RKO (cell line): ENCODE measurements around the gene KLHL25.
A peak's percentile ranks its signal among the peaks of the same experiment; 100 is the strongest.

ENCODE experiments used
- DNase-seq: peaks from one replicate; pipeline ENCODE4 v3.0.0-alpha.2; 2016; ENCODE audit warnings: low spot score

Gene KLHL25

DNA sequence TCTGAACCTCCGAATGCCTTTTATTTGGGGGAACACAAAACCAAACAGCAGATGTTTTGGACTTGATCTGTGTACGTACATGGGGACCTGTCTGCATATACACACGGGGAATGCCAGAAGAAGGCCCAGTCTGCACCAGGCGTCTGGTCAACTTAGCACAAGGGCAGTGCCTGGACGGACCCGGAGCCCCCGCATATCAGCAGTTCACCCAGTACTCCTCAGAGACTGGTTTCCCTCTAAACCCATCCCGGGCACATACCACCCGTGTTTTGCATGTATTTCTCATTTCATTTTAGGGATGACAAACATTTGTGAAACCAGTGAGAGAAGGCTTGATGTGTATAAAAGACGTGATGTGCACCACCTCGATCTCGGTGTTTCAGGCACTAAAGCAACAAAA lies 49.7 kb downstream of the KLHL25 start:
- DNase-seq = no peak

DNA sequence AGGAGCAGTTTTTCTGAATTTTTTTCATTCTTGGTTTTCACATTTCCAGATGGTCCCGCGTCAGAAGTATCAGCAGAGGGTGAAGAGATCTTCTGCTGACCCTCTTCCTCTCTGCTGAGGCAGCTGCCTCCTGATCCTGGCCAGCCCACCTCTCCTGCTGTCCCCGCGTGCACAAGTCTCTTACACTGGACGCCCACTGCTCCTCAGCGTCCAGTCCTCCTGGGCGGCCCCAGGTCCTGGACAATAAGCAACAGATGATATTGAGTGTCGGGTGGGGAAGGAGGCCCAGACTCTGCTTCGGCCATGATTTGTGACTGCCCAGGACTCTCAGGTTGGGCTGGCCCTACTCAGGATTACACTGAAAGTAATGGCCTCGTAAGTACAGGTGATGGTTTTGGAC lies 50.1 kb downstream of the KLHL25 start:
- DNase-seq = no peak

DNA sequence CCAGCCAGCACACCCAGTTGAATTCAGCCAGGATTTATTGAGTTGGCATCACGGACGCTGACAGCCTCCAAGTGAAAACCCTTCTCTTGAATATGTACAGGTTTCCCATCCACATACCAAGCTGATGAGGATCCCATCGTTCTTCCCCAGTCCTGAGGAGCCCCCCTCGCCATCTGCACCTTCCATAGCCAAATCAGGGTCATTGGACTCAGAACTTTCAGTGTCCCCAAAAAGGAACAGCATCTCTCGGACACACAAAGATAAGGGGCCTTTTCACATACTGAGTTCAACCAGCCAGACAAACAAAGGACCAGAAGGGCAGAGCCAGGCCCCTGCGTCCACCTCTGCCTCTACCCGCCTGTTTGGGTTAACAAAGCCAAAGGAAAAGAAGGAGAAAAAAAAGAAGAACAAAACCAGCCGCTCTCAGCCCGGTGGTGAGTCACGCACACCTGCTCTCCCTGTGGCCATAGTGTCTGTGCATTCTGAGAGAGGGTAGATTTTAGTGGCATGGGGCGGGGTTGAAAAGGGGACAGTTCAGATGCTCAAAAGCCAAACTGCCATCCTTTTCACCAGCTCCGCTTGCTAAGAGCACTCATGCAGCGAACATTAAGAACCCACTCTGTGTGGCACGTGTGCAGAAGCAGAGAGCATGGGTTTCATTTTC lies 51.2 kb downstream of the KLHL25 start:
- no peak for DNase-seq

DNA sequence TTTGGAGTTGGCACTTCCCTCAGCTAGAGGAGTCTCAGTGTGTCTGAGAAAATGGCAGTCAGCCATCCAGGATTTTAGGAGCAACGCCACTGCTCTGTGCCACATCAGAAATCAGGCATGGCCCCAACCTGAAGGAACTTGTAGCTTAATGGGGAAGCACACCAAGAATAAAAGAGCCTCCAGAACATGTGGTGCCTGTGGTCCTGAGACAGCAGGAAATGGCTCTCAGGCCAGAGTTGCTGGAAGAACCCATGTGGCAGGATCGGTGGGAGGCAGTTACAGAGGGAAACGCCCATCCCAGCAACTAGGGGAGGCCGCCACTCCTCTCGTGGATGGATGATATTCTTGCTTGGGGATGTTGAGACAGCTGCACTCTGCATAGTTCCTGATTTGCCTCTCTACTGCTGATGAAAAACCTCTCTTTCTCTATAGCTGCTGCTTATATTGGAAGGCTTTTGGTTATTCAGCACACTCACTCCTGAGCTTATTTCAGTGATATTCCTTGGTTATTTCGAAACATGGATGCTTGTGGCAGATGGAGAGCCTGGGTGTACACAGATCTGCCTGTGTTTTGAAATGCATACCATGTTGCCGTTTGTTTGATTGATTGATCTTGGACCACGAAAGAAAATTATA lies 52.4 kb downstream of the KLHL25 start:
- DNase-seq = no peak

DNA sequence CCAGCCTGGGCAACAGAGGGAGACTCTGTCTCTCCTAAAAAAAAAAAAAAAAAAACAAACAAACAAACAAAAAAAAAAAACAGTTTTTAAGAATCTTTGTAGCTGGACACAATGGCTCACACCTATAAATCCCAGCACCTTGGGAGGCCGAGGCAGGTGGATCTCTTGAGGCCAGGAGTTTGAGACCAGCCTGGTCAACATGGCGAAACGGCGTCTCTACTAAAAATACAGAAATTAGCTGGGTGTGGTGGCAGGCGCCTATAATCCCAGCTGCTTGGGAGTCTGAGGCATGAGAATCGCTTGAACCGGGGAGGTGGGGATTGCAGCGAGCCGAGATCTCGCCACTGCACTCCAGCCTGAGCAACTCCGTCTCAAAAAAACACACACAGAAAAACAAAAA lies 53.1 kb downstream of the KLHL25 start:
- no peak for DNase-seq

DNA sequence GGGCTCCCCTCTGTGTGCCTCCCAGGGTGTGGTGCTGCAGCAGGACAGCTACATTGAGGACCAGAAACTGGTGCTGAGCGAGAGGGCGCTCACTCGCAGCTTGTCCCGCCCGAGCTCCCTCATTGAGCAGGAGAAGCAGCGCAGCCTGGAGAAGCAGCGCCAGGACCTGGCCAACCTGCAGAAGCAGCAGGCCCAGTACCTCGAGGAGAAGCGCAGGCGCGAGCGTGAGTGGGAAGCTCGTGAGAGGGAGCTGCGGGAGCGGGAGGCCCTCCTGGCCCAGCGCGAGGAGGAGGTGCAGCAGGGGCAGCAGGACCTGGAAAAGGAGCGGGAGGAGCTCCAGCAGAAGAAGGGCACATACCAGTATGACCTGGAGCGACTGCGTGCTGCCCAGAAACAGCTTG lies 53.7 kb downstream of the KLHL25 start:
- no peak for DNase-seq

DNA sequence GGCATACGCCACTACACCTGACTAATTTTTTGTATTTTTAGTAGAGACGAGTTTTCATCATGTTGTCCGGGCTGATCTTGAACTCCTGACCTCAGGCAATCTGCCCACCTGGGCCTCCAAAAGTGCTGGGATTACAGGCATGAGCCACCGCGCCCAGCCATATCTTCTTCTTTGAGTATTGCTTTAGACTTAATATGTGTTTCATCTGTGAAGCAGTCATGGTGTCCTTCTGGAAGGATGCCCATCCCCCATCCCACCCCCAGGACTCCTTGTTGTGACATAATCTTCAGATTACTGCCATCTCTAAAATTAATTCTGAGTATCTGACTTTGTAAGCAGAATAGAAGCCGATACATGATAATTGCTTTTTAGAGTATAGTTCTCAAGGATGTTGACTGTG lies 57.7 kb downstream of the KLHL25 start:
- no peak for DNase-seq

DNA sequence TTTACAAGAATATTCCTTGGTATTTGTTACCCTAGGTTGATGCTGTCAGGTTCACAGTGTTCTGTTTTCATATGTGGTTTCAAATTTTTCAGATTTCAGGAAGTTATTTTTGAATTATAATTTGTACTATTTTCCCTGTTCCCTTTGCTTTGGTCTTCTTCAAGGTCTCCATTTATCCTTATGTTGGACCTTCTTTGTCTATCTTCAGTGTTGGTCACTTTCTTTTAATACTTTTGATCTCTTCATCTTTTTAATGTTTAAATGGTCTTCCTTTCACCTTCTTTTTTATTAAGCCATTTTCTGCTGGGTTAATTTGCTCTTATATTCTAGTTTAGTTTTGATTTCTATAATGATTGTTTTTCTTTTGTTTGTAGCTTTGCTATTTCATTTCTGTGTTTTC lies 61.3 kb downstream of the KLHL25 start:
- DNase-seq = peak; percentile 21

DNA sequence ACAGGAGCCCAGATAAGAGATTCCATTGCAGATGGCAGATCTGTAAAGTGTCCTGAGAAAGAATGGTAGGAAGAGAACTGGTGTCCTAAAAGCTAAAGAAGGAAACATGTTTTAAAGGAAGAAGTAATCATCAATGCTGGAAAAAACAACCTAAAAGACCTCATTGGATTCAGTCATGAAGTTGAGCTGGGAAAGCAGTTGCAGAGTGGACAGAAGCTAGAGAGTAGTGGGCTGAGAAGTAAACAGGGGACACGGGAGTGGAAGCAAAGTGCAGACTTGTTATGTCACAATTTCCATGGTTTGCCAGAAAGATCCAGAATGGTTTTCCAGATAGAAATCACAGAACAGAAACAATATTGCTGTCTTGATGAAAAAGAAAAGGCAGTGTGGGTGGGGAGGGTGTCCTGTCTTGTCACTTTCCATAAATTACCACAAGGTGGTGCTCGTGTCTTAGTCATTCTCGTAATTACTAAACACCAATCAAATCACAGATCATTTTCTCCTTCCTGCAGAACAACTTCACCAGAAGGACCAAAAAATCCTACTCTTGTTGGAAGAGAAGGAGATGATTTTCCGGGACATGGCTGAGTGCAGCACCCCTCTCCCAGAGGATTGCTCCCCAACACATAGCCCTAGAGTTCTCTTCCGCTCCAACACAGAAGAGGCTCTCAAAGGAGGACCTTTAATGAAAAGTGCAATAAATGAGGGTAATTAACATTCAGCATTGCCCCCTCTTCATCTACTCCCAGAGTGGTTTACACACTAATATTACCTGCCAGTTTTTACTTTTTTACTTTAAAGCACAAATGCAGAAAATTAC lies 64.5 kb downstream of the KLHL25 start:
- DNase-seq = peak; percentile 77

DNA sequence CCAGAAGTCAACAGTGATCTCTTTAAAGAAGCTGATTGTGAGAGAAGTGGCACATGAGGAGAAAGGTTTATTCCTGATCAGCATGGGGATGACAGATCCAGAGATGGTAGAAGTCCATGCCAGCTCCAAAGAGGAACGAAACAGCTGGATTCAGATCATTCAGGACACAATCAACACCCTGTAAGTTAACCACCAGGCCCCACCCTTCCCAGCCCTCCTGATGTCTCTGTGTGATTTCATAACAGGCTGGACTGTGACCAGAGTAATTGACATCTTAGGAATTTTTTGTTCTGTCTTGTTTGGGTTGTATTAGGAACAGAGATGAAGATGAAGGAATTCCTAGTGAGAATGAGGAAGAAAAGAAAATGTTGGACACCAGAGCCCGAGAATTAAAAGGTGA lies 67.7 kb downstream of the KLHL25 start:
- DNase-seq = no peak

DNA sequence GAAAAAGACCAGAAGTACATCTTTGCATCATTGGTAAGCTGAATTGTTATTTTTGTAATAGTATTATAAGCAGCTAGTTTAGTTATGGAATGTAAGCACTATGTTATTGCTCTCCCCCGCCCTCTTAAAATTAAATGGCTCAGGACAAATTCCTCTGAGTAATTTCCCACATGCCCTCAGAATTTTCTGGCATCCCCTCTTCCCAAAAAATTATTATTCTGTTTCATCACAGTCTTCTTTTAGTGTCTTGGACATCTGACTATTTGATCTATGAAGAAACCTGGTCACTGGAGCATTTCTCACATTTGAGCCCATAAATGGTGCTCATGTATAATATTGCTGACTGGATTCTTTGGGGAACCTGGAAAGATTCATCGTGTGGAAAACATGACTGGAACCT lies 68.3 kb downstream of the KLHL25 start:
- no peak for DNase-seq

DNA sequence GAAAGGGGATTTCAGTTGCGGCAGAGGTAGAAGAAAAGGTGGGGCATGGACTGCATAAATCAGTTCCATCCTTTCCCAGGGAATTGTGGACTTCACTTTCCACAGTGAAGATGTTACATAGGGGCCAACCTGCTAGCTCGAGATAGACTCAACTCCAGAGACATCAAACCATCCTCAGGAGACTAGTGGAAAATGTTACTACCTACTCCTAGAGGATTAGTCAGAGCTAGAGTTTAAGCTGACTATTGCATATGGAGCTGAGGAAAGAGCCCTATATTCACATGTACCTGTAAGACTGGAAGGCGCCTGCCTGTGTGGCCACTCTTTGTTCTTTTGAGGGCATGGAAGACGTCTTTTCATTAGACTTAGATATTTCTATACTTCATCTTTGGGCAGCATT lies 69.2 kb downstream of the KLHL25 start:
- DNase-seq = no peak

DNA sequence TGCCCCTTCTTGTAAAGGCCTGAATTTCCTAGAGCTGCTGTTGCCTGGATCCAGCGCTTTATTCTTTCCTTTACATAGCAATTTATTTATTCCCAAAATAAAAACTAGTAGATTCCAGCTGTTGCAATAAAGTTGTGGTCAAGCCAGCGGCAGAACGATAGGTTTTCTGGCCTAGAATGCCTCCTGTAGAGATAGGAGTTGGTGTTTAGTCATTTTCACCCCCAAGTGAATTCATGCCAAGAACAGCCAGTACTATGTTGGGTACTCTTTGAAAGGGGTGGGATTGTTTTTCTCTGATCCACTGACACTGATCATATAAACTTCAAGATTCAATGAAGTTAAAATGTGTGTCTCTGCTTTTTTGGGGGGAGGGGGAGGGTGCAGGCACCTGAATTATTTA lies 69.7 kb downstream of the KLHL25 start:
- DNase-seq = no peak

DNA sequence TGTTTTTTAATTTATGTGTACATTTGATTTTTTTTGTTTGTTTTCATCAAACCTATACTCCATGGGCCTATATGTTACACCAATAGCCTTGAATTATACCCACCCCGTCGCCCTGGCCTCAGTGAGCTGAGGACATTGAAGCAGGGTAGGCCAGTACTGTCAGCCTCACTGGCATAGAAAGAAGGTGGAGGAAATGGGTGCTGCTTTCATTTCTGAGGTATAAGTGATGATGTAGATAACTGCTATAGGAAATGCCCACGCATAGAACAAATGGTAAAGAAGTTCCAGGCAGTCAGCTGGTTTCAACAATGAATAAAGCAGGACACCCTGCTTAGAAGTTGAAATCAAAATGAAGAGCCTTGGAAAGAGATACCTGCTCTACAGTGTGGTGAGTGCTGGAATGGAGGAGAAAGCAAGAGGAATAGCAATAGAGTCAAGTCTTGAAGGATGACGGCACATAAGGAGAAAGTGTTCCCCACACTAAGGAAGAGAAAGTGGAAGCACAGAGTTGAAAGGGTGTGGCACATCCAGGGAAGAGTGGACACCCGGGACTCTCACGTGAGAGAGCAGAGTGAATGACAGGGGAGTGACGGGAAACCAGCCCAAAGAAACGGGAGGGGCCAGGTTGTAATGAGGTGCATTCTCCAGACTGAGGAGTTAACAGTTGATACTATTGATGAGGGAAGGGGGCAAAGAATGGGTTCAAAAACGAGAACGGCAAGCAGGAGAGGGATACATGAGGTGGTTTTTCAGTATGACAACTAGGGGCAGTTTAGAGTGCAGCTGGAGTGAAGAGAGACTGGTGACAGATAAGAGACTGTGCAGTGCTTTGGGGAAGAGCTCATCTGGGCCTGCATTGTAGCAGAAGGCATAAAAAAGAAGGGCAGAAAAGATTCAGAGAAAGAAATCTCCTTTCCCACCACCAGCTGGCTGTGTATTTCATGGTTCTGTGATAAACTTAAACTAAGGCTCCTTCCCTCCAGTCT lies 70.5 kb downstream of the KLHL25 start:
- DNase-seq = no peak

DNA sequence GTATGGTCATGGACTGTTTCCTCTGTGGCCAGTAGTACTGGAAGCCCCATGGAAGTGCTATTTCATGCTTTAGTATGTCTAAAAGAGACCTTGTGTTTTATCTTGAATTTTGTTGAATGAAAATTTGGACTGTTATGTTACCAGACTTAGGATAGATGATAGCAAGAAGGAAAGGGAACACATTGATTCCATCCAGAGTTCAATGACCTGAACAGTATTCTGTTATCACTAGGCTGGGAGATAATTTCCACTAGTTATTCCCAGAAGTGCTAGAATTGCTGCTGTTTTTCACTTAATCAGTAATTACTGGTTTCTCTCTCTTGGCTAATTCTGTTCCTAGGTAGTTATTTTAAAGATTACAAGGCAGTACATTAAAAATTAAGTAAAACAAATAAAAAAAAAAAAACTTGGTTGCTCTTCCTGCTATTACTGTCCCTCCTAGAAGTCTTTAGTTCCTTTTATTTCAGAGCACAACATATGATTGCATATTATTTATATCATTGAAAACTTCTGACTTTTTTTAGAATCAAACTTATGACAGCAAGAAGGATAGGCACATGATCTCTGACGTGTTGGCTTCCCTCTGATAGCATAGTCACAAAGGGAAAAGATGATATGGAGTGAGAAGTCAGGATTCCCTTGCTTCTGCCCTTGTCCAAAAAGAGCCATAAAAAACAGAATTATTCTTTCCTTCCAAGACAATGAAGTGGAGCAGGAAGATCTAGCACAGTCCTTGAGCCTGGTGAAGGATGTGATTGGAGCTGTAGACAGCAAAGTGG lies 72.2 kb downstream of the KLHL25 start:
- no peak for DNase-seq

DNA sequence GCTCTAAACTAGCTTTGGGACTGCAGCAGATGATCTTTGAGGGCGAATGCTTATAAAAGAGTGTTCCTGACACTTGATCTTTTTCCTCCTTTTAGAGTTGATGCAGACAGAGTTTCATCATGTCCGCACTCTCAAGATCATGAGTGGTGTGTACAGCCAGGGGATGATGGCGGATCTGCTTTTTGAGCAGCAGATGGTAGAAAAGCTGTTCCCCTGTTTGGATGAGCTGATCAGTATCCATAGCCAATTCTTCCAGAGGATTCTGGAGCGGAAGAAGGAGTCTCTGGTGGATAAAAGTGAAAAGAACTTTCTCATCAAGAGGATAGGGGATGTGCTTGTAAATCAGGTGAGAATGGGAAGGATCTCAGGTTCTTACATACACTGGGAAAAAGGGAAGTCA lies 75.7 kb downstream of the KLHL25 start:
- no peak for DNase-seq

DNA sequence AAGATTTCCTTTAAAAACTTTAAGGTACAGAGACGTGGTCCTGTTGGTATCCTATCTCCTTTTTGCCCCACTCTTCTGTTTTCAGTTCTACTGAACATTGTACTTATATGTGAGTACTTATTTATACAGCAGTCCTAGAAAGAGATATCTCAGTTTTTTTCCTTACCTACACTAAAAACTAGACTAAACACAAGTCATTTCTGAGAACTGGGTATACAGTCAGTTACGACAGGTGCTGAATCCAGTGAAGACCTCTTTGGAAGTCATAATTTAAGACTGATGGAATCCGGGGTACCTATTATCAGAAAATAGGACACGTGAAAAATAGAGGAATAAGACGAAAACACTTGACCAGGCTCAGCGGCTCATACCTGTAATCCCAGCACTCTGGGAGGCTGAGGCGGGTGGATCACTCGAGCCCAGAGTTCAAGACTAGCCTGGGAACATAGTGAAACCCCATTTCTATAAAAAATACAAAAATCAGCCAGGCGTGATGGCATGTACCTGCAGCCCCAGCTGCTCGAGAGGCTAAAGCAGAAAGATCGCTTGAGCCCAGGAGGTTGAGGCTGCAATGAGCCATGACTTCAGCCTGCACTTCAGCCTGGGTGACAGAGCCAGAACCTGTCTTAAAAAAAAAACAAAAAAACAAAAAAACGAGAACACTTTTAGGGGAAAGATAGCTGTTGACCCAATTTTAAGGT lies 76.3 kb downstream of the KLHL25 start:
- DNase-seq = no peak

DNA sequence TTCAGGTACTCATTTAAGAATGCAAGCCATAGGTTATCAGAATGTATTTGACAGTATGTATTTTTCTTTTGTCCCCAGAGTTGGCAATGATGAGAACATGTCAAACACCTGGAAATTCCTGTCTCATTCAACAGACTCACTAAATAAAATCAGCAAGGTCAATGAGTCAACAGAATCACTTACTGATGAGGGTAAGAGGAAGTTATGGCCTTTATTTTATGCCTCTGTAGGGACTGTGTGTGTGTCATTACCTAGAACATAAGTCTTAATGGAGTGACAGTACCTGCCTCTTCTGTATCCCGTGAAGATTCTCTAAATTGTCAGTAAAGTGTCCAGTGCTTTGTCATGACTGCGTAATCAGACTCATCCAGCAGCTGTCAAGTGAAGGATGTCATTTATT lies 77.5 kb downstream of the KLHL25 start:
- no peak for DNase-seq

DNA sequence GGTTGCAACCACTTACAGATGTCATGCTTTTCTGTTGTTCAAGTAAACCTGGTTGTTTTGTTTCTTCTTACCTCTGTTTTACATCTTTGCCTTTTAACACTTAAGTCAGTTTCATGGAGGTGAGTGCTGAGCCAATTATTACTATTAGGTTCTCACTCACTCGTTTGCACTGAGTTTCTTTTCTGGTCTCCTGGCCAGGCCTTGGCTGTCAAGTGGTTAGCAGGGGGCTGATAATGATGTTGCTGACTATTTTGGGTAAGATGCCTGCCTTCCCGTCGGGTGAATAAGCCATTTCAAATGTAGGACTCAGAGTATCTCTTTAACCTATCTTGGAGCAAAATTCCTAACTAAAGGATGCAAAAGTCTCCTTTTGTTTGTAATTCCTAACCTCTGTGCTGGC lies 78.5 kb downstream of the KLHL25 start:
- DNase-seq = no peak

DNA sequence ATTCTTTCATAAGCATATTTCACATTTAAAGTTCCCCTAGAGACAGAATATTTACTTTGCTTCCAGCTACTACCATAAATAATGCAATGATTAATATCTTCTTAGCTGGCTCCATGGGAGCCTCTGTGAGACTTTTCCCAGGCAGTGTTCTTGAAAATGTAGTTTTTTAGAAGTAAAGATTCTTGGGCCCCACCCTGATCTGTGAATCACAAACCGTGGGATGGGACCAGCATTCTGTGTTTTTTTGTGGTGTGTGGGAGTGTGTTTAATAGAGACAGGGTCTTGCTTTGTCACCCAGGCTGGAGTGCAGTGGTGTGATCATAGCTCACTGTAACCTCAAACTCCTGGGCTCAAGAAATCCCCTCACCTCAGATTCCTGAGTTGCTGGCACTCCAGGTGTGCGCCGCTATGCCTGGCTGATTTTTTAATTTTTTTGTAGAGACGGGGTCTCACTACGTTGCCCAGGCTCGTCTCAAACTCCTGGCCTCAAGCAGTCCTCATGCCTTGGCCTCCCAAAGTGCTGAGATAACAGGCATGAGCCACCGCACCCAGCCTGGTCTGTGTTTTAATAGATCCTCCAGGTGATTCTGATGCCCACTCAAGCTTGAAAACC lies 83.0 kb downstream of the KLHL25 start:
- no peak for DNase-seq
